Measurements from ENCODE around the gene PCK1. TPM values are rescaled to one million over a fixed set of nuclear protein-coding genes. Genes with fewer than 3 reads are reported as not detected.

PCK1 gene
- total and polyA plus RNA-seq, 2 experiments from 2014 or later = not detected

DNA sequence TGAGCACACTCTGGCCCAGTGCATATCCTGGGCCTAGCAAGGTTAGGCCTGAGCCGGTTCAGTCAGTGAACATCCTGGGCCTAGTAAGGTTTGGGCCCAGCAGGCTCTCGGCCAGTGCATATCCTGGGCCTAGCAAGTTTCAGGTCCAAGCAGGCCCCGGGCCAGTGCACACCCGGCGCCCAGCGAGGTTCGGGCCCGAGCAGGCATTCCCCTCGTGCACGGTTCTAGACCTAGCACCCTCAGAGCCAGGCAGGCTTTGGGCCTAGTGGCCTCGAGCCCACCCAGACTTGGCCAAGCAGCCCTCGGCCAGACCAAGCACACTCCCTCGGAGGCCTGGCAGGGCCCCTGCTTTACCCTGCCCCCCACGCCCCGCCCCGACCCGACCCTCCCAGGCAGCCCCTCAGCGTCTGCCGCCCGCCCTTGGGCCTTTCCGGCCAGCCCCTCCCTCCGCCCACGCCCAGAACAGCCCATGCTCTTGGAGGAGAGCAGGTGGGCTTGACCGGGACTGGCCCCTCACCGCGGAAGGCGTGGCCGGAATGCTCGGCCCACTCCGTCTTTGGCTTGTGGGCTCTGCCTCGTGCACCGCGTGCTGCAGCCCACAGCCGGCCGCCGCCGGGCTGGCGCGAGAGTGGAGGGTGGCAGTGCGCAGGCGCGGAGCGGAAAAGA lies 36.3 kb upstream of the PCK1 start, which contains the start of gene CTCFL:
Gene CTCFL (minus strand): TSS at position 630 of the 666 bp plus-strand sequence. CDS start 935 bp downstream, outside the sequence.
- Histone ChIP-seq H3F3A (replicated peaks; ENCODE audit: low read depth) (no peaks in the 10 kb centered on the region), H3K27me3 (ENCODE audit: insufficient read depth) (no peaks in the 10 kb centered on the region), H3K4me2 (no peak within 1 kb of the TSS; the same call in 1 of the 2 replicates), H4K20me1 (replicated peaks; ENCODE audit: insufficient read depth) (no peaks in the 10 kb centered on the region), H2AFZ (peak within 1 kb of the TSS; percentile 83), H3K36me3 (ENCODE audit: insufficient read depth) (no peaks in the 10 kb centered on the region), H3K9me2 (ENCODE audit: insufficient read depth) (no peaks in the 10 kb centered on the region), H3K79me2 (replicated peaks; ENCODE audit: insufficient read depth) (no peaks in the 10 kb centered on the region), H3K27ac (ENCODE audit: low read depth) (no peak within 1 kb of the TSS), H3K4me1 (ENCODE audit: insufficient read depth) (peaks cover 14% of the 10 kb centered on the region), H3K4me3 (no peak within 1 kb of the TSS)
- H3K27ac Mint-ChIP-seq = no peak within 1 kb of the TSS
- H3K36me3 Mint-ChIP-seq (ENCODE audit: low read depth) = no peaks in the 10 kb centered on the region
- H3K27me3 Mint-ChIP-seq (ENCODE audit: insufficient read depth, low read depth, poor library complexity) = peaks cover 3% of the 10 kb centered on the region
- H3K4me1 Mint-ChIP-seq = peaks cover 20% of the 10 kb centered on the region
- DNase-seq (ENCODE audit: low spot score) (peak; percentile 41), ATAC-seq (peak; percentile 43)
- no peak within 1 kb of the TSS for H3K4me3 Mint-ChIP-seq
- H3K9me3 Mint-ChIP-seq = no peaks in the 10 kb centered on the region
- TF ChIP-seq EZH2phosphoT487 (IDR thresholded peaks at IDR 0.05; ENCODE audit: unreplicated experiment) = no peak
- TF ChIP-seq ZNF114 (CRISPR knock-in tag; IDR thresholded peaks at IDR 0.05) = no peak
- no peak for TF ChIP-seq POLR2AphosphoS5 (IDR thresholded peaks at IDR 0.05; ENCODE audit: low read depth)
- TF ChIP-seq CREB1 (CRISPR knock-in tag; IDR thresholded peaks at IDR 0.05; ENCODE audit: low read depth) = no peak
- no peak for TF ChIP-seq JUNB (IDR thresholded peaks at IDR 0.05; ENCODE audit: unreplicated experiment)
- no peak for TF ChIP-seq NANOG (IDR thresholded peaks at IDR 0.05; ENCODE audit: borderline replicate concordance)
- no peak for TF ChIP-seq REST (IDR thresholded peaks at IDR 0.05; ENCODE audit: unreplicated experiment)
- TF ChIP-seq, protein P1, sequence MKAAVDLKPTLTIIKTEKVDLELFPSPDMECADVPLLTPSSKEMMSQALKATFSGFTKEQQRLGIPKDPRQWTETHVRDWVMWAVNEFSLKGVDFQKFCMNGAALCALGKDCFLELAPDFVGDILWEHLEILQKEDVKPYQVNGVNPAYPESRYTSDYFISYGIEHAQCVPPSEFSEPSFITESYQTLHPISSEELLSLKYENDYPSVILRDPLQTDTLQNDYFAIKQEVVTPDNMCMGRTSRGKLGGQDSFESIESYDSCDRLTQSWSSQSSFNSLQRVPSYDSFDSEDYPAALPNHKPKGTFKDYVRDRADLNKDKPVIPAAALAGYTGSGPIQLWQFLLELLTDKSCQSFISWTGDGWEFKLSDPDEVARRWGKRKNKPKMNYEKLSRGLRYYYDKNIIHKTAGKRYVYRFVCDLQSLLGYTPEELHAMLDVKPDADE (IDR thresholded peaks at IDR 0.05) = no peak

DNA sequence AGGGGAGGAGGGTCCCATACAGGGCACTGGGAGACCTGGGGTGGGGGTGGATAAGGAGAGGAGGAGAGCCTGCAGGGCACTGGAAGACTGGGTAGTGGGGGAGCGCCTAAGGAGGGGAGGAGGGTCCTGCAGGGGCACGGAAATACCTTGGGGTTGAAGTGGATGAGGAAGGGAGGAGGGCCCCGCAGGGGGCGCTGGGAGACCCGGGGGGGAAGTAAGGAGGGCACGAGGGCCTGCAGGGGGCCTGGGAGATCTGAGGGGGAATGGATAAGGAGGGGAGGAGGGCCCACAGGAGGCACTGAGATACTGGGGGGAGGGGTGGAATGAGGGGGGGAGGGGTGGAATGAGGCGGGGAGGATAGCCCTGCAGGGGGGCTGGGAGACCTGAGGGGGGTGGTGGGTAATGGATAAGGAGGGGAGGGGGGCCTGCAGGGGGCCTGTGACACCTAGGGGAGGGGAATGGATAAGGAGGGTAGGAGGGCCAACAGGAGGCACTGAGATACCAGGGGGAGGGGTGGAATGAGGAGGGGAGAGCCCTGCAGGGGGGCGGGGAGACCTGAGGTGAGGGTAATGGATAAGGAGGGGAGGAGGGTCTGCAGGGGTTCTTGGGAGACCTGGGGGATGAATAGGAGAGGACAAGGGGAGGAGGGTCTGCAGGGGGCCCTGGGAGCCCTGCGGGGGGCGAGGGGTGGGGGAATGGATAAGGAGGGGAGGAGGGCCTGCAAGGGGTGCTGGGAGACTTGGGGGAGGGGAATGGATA lies 35.4 kb upstream of the PCK1 start:
- no peaks in the 10 kb centered on the region for H4K20me1 ChIP-seq (replicated peaks; ENCODE audit: insufficient read depth)
- H2AFZ ChIP-seq = no peak overlapping the region
- H3K4me1 Mint-ChIP-seq = peaks cover 20% of the 10 kb centered on the region
- no peak overlapping the region for H3K27ac Mint-ChIP-seq
- H3K27ac ChIP-seq (ENCODE audit: low read depth) = no peak overlapping the region
- H3K9me3 Mint-ChIP-seq = no peaks in the 10 kb centered on the region
- no peak overlapping the region for H3K4me3 ChIP-seq
- H3K4me3 Mint-ChIP-seq = no peak overlapping the region
- H3K27me3 ChIP-seq (ENCODE audit: insufficient read depth) = no peaks in the 10 kb centered on the region
- H3K9me2 ChIP-seq (ENCODE audit: insufficient read depth) = no peaks in the 10 kb centered on the region
- no peaks in the 10 kb centered on the region for H3K79me2 ChIP-seq (replicated peaks; ENCODE audit: insufficient read depth)
- H3K4me1 ChIP-seq (ENCODE audit: insufficient read depth) = peaks cover 14% of the 10 kb centered on the region
- peaks cover 3% of the 10 kb centered on the region for H3K27me3 Mint-ChIP-seq (ENCODE audit: insufficient read depth, low read depth, poor library complexity)
- H3F3A ChIP-seq (replicated peaks; ENCODE audit: low read depth) = no peaks in the 10 kb centered on the region
- no peak overlapping the region for H3K4me2 ChIP-seq
- DNase-seq (ENCODE audit: low spot score) = no peak
- no peaks in the 10 kb centered on the region for H3K36me3 ChIP-seq (ENCODE audit: insufficient read depth)
- H3K36me3 Mint-ChIP-seq (ENCODE audit: low read depth) = no peaks in the 10 kb centered on the region
- no peak; the same call in 2 of the 3 replicates for ATAC-seq
- TF ChIP-seq STAT1 (IDR thresholded peaks at IDR 0.05; ENCODE audit: unreplicated experiment) = no peak
- TF ChIP-seq CREB1 (CRISPR knock-in tag; IDR thresholded peaks at IDR 0.05; ENCODE audit: low read depth) = no peak
- no peak for TF ChIP-seq POLR2AphosphoS5 (IDR thresholded peaks at IDR 0.05; ENCODE audit: low read depth)
- TF ChIP-seq ZNF331 (CRISPR knock-in tag; IDR thresholded peaks at IDR 0.05; ENCODE audit: low read depth) = no peak
- no peak for TF ChIP-seq REST (IDR thresholded peaks at IDR 0.05; ENCODE audit: unreplicated experiment)
- TF ChIP-seq, protein P1 (IDR thresholded peaks at IDR 0.05) = no peak
- TF ChIP-seq EZH2phosphoT487 (IDR thresholded peaks at IDR 0.05; ENCODE audit: unreplicated experiment) = no peak
- no peak for TF ChIP-seq JUNB (IDR thresholded peaks at IDR 0.05; ENCODE audit: unreplicated experiment)
- TF ChIP-seq NANOG (IDR thresholded peaks at IDR 0.05; ENCODE audit: borderline replicate concordance) = no peak
